Measurements from ENCODE around the gene THRB. TPM values are rescaled to one million over a fixed set of nuclear protein-coding genes. Genes with fewer than 3 reads are reported as not detected.

The THRB gene
- total and polyA plus RNA-seq, 2 experiments from 2014 or later, result 3.3 to 5.1 TPM

- H3K4me3 ChIP-seq, result no peak overlapping the region
- DNase-seq, result no peak
- no peaks in the 10 kb centered on the region for H3F3A ChIP-seq (ENCODE audit: insufficient read depth)
- H3K9me3 ChIP-seq (ENCODE audit: low read depth), result no peaks in the 10 kb centered on the region
- H2AFZ ChIP-seq, result no peak overlapping the region
- no peak overlapping the region for H3K9ac ChIP-seq
- no peaks in the 10 kb centered on the region for H3K79me2 ChIP-seq (ENCODE audit: insufficient read depth)
- no peaks in the 10 kb centered on the region for H3K9me2 ChIP-seq (ENCODE audit: insufficient read depth)
- no peak overlapping the region for H3K27ac ChIP-seq
- peaks cover 9% of the 10 kb centered on the region; the same call in 1 of the 2 replicates for H3K4me1 ChIP-seq (ENCODE audit: insufficient read depth)
- H4K20me1 ChIP-seq (ENCODE audit: insufficient read depth), result no peaks in the 10 kb centered on the region
- H3K36me3 ChIP-seq (ENCODE audit: low read depth), result no peaks in the 10 kb centered on the region
- in situ Hi-C loops (cut with MboI), result no loop called here
- 95 to 99% methylated on average over 3 of the region's 3 CpGs for WGBS, 2 experiments (ENCODE audit: low coverage in 1 of 2, low lambda C conversion rate in 2 of 2, missing lambda C conversion rate in 2 of 2)
- TF ChIP-seq EZH2 (IDR thresholded peaks at IDR 0.05; ENCODE audit: insufficient read depth, poor library complexity, severe bottlenecking) (no peak), EZH2phosphoT487 (IDR thresholded peaks at IDR 0.05; ENCODE audit: insufficient read depth, low read depth) (no peak)
- no peak overlapping the region for H3K4me2 ChIP-seq (ENCODE audit: unreplicated experiment)
- no peaks in the 10 kb centered on the region for H3K27me3 ChIP-seq (replicated peaks; ENCODE audit: insufficient read depth)
Observed at GRCh38 chr3:24286405-24286804, 208.2 kb downstream of the THRB start.

- peak; percentile 53 for DNase-seq
- no peak overlapping the region for H3K27ac ChIP-seq
- no peak overlapping the region for H3K9ac ChIP-seq
- WGBS, 2 experiments (ENCODE audit: low coverage in 1 of 2, low lambda C conversion rate in 2 of 2, missing lambda C conversion rate in 2 of 2), result 18 to 24% methylated on average over 1 of the region's 1 CpG
- H3K9me2 ChIP-seq (ENCODE audit: insufficient read depth), result no peaks in the 10 kb centered on the region
- no peak overlapping the region for H2AFZ ChIP-seq
- no peak overlapping the region for H3K4me2 ChIP-seq (ENCODE audit: unreplicated experiment)
- no peaks in the 10 kb centered on the region for H3K27me3 ChIP-seq (replicated peaks; ENCODE audit: insufficient read depth)
- in situ Hi-C loops (cut with MboI), result no loop called here
- no peaks in the 10 kb centered on the region for H3K79me2 ChIP-seq (ENCODE audit: insufficient read depth)
- H3K9me3 ChIP-seq (ENCODE audit: low read depth), result no peaks in the 10 kb centered on the region
- H3K36me3 ChIP-seq (ENCODE audit: low read depth), result no peaks in the 10 kb centered on the region
- peaks cover 6% of the 10 kb centered on the region for H3K4me1 ChIP-seq (ENCODE audit: insufficient read depth)
- H4K20me1 ChIP-seq (ENCODE audit: insufficient read depth), result no peaks in the 10 kb centered on the region
- peaks cover 4% of the 10 kb centered on the region; the same call in 1 of the 2 replicates for H3F3A ChIP-seq (ENCODE audit: insufficient read depth)
- TF ChIP-seq EZH2 (IDR thresholded peaks at IDR 0.05; ENCODE audit: insufficient read depth, poor library complexity, severe bottlenecking) (no peak), EZH2phosphoT487 (IDR thresholded peaks at IDR 0.05; ENCODE audit: insufficient read depth, low read depth) (no peak)
- H3K4me3 ChIP-seq, result no peak overlapping the region
Observed at GRCh38 chr3:24278543-24278942, 216.1 kb downstream of the THRB start.

GRCh38 chr3:24273491-24273890 is 221.2 kb downstream of the THRB start:
- no peaks in the 10 kb centered on the region for H3K36me3 ChIP-seq (ENCODE audit: low read depth)
- no peak overlapping the region for H3K27ac ChIP-seq
- no peak overlapping the region for H2AFZ ChIP-seq
- H3K4me2 ChIP-seq (ENCODE audit: unreplicated experiment), result no peak overlapping the region
- WGBS, 2 experiments (ENCODE audit: low coverage in 1 of 2, low lambda C conversion rate in 2 of 2, missing lambda C conversion rate in 2 of 2), result 90 to 92% methylated on average over 2 of the region's 2 CpGs
- DNase-seq, result no peak
- no peak for TF ChIP-seq EZH2 (IDR thresholded peaks at IDR 0.05; ENCODE audit: insufficient read depth, poor library complexity, severe bottlenecking)
- no peak for TF ChIP-seq EZH2phosphoT487 (IDR thresholded peaks at IDR 0.05; ENCODE audit: insufficient read depth, low read depth)
- no peaks in the 10 kb centered on the region for H4K20me1 ChIP-seq (ENCODE audit: insufficient read depth)
- peaks cover 21% of the 10 kb centered on the region for H3K4me1 ChIP-seq (ENCODE audit: insufficient read depth)
- H3F3A ChIP-seq (ENCODE audit: insufficient read depth), result peaks cover 14% of the 10 kb centered on the region; the same call in 1 of the 2 replicates
- in situ Hi-C loops (cut with MboI), result loop anchor here (25.0 kb wide), 1 partner anchor 414 kb away; no protein-coding TSS in a partner anchor
- H3K4me3 ChIP-seq, result no peak overlapping the region
- no peak overlapping the region for H3K9ac ChIP-seq
- H3K9me2 ChIP-seq (ENCODE audit: insufficient read depth), result no peaks in the 10 kb centered on the region
- no peaks in the 10 kb centered on the region for H3K27me3 ChIP-seq (replicated peaks; ENCODE audit: insufficient read depth)
- H3K79me2 ChIP-seq (ENCODE audit: insufficient read depth), result no peaks in the 10 kb centered on the region
- no peaks in the 10 kb centered on the region for H3K9me3 ChIP-seq (ENCODE audit: low read depth)

- no peak overlapping the region for H3K9ac ChIP-seq
- no peaks in the 10 kb centered on the region for H3K9me3 ChIP-seq (ENCODE audit: low read depth)
- no peaks in the 10 kb centered on the region for H3K9me2 ChIP-seq (ENCODE audit: insufficient read depth)
- in situ Hi-C loops (cut with MboI), result loop anchor here (25.0 kb wide), 1 partner anchor 414 kb away; no protein-coding TSS in a partner anchor
- no peaks in the 10 kb centered on the region for H3K27me3 ChIP-seq (replicated peaks; ENCODE audit: insufficient read depth)
- peaks cover 16% of the 10 kb centered on the region for H3K4me1 ChIP-seq (ENCODE audit: insufficient read depth)
- no peak overlapping the region for H2AFZ ChIP-seq
- no peak overlapping the region for H3K4me3 ChIP-seq
- TF ChIP-seq EZH2 (IDR thresholded peaks at IDR 0.05; ENCODE audit: insufficient read depth, poor library complexity, severe bottlenecking), result no peak
- TF ChIP-seq EZH2phosphoT487 (IDR thresholded peaks at IDR 0.05; ENCODE audit: insufficient read depth, low read depth), result no peak
- no peaks in the 10 kb centered on the region for H3K79me2 ChIP-seq (ENCODE audit: insufficient read depth)
- H3K36me3 ChIP-seq (ENCODE audit: low read depth), result no peaks in the 10 kb centered on the region
- WGBS, 2 experiments (ENCODE audit: low coverage in 1 of 2, low lambda C conversion rate in 2 of 2, missing lambda C conversion rate in 2 of 2), result 92 to 97% methylated on average over 2 of the region's 2 CpGs
- no peaks in the 10 kb centered on the region for H4K20me1 ChIP-seq (ENCODE audit: insufficient read depth)
- DNase-seq, result no peak
- no peak overlapping the region for H3K4me2 ChIP-seq (ENCODE audit: unreplicated experiment)
- H3F3A ChIP-seq (ENCODE audit: insufficient read depth), result peaks cover 10% of the 10 kb centered on the region; the same call in 1 of the 2 replicates
- H3K27ac ChIP-seq, result no peak overlapping the region
Observed at GRCh38 chr3:24272875-24273274, 221.8 kb downstream of the THRB start.

GRCh38 chr3:24272408-24272807 is 222.2 kb downstream of the THRB start:
- no peak overlapping the region for H2AFZ ChIP-seq
- no peak overlapping the region for H3K4me2 ChIP-seq (ENCODE audit: unreplicated experiment)
- TF ChIP-seq EZH2phosphoT487 (IDR thresholded peaks at IDR 0.05; ENCODE audit: insufficient read depth, low read depth) (no peak), EZH2 (IDR thresholded peaks at IDR 0.05; ENCODE audit: insufficient read depth, poor library complexity, severe bottlenecking) (no peak)
- H3K9ac ChIP-seq, result no peak overlapping the region
- H3K27me3 ChIP-seq (replicated peaks; ENCODE audit: insufficient read depth), result no peaks in the 10 kb centered on the region
- peaks cover 16% of the 10 kb centered on the region for H3K4me1 ChIP-seq (ENCODE audit: insufficient read depth)
- H3K4me3 ChIP-seq, result no peak overlapping the region
- no peaks in the 10 kb centered on the region for H3K9me2 ChIP-seq (ENCODE audit: insufficient read depth)
- no peaks in the 10 kb centered on the region for H3K79me2 ChIP-seq (ENCODE audit: insufficient read depth)
- H3K36me3 ChIP-seq (ENCODE audit: low read depth), result no peaks in the 10 kb centered on the region
- H3K9me3 ChIP-seq (ENCODE audit: low read depth), result no peaks in the 10 kb centered on the region
- no peak for DNase-seq
- in situ Hi-C loops (cut with MboI), result loop anchor here (25.0 kb wide), 1 partner anchor 415 kb away; no protein-coding TSS in a partner anchor
- H3F3A ChIP-seq (ENCODE audit: insufficient read depth), result peaks cover 10% of the 10 kb centered on the region; the same call in 1 of the 2 replicates
- no peak overlapping the region for H3K27ac ChIP-seq
- H4K20me1 ChIP-seq (ENCODE audit: insufficient read depth), result no peaks in the 10 kb centered on the region

Measured in GM23248 (cell line).